NB4 (cell line): Measurements from ENCODE around the gene KCNAB2.

Source experiments
- DNase-seq: peaks from one replicate; pipeline ENCODE4 v3.0.0; 2010; ENCODE audit warnings: low read depth
- H3K4me3 ChIP-seq: one replicate; pipeline ENCODE4 v1.5.1; 2011; ENCODE audit warnings: mild to moderate bottlenecking, low read depth, low read length, moderate library complexity
- MYC ChIP-seq: IDR thresholded peaks from 2 replicates; pipeline ENCODE4 v1.6.1; 2011; ENCODE audit warnings: low read depth, low read length
- POLR2A ChIP-seq: IDR thresholded peaks from 2 replicates; pipeline ENCODE4 v1.6.1; 2011; ENCODE audit warnings: mild to moderate bottlenecking; ENCODE audit not compliant: insufficient read length; ENCODE audit errors: extremely low read depth
- TF ChIP-seq, protein P1 (sequence below): IDR thresholded peaks from 2 replicates; pipeline ENCODE4 v1.6.1; 2011; ENCODE audit warnings: low read depth, low read length
- TF ChIP-seq, protein P2 (sequence below): IDR thresholded peaks from one replicate; pipeline ENCODE4 v1.5.1; 2012; ENCODE audit warnings: low read depth, low read length

The KCNAB2 gene

GRCh38 chr1:6108937-6109614, 63.4 kb downstream of the KCNAB2 start:
- H3K4me3 ChIP-seq: no peak overlapping the region
- TF ChIP-seq, protein P1, sequence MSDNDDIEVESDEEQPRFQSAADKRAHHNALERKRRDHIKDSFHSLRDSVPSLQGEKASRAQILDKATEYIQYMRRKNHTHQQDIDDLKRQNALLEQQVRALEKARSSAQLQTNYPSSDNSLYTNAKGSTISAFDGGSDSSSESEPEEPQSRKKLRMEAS: no peak
- peak; percentile 24; the same call in 1 of the 2 replicates for TF ChIP-seq MYC
- TF ChIP-seq, protein P2, sequence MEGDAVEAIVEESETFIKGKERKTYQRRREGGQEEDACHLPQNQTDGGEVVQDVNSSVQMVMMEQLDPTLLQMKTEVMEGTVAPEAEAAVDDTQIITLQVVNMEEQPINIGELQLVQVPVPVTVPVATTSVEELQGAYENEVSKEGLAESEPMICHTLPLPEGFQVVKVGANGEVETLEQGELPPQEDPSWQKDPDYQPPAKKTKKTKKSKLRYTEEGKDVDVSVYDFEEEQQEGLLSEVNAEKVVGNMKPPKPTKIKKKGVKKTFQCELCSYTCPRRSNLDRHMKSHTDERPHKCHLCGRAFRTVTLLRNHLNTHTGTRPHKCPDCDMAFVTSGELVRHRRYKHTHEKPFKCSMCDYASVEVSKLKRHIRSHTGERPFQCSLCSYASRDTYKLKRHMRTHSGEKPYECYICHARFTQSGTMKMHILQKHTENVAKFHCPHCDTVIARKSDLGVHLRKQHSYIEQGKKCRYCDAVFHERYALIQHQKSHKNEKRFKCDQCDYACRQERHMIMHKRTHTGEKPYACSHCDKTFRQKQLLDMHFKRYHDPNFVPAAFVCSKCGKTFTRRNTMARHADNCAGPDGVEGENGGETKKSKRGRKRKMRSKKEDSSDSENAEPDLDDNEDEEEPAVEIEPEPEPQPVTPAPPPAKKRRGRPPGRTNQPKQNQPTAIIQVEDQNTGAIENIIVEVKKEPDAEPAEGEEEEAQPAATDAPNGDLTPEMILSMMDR: peak; percentile 67
- TF ChIP-seq POLR2A: no peak
- peak; percentile 75 for DNase-seq

GRCh38 chr1:6109688-6110087, 64.0 kb downstream of the KCNAB2 start:
- no peak for TF ChIP-seq MYC
- TF ChIP-seq, protein P2: no peak
- TF ChIP-seq POLR2A: no peak
- TF ChIP-seq, protein P1: no peak

GRCh38 chr1:6110326-6110725, 64.6 kb downstream of the KCNAB2 start:
- H3K4me3 ChIP-seq: no peak overlapping the region
- TF ChIP-seq, protein P2: no peak
- TF ChIP-seq POLR2A: no peak
- TF ChIP-seq, protein P1: no peak
- no peak for DNase-seq

More at GRCh38 chr1:6109688-6110087, 64.0 kb downstream of the KCNAB2 start:
- no peak for DNase-seq
- H3K4me3 ChIP-seq: no peak overlapping the region

GRCh38 chr1:6111571-6111970, 65.9 kb downstream of the KCNAB2 start:
- DNase-seq: no peak
- TF ChIP-seq MYC (no peak), POLR2A (no peak)
- TF ChIP-seq, protein P2: no peak
- TF ChIP-seq, protein P1: no peak
- H3K4me3 ChIP-seq: no peak overlapping the region

DNA sequence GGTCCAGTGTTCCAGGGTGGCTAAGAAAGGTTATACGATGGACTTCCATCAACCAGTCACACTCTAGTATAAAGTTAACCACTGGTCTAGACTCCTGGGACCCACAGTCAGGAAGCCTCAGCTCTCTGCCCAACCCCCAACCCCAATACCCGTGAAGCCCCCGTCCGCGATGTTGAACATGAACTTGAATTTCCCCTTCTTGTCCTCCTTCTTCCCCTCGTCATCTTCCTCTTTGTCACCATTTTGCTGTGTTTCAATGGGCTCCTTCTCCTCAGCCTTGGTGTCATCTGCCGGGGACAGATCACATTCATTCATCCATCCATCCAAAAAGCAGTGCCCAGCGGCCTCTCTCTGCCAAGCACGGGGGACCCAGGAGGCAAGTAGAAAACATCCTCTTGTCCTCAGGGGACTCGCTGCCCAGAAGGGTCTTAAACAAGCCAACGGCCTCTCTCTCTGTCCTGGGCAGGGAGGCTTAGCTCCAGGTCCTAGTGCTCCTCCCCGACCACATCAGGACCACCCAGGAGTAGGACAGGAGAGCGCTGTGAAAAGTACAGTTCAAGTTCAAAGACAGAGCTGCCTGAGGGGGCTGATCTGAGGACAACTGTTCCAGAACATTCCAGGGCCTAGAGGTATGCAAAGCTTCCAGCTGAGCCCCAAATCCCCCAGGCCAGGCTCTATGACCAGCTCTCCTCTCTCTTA, 66.5 kb downstream of the KCNAB2 start:
- DNase-seq: no peak
- TF ChIP-seq, protein P2: no peak
- TF ChIP-seq POLR2A (no peak), MYC (no peak)
- TF ChIP-seq, protein P1: no peak
- no peak overlapping the region for H3K4me3 ChIP-seq
